Parathyroid adenoma (tissue), 2 donors: ENCODE measurements around the gene DPYD.

Experiments used
- H2AFZ ChIP-seq: fragments of 300-600 bp; sonication (generic); one replicate; pipeline ENCODE4 v1.7.0; 2017; ENCODE audit warnings: antibody characterized with exemption, mild to moderate bottlenecking
- H3K27ac ChIP-seq: fragments of 300-600 bp; sonication (generic); one replicate; pipeline ENCODE4 v1.7.0; 2017
- H3K27me3 ChIP-seq: fragments of 300-600 bp; sonication (generic); one replicate; pipeline ENCODE4 v1.7.0; 2017; ENCODE audit warnings: low read length; ENCODE audit not compliant: control insufficient read depth, insufficient read depth
- H3K36me3 ChIP-seq: fragments of 300-600 bp; sonication (generic); one replicate; pipeline ENCODE4 v1.7.0; 2017; ENCODE audit warnings: low read length; ENCODE audit not compliant: control insufficient read depth, insufficient read depth
- H3K4me1 ChIP-seq: fragments of 300-600 bp; sonication (generic); one replicate; pipeline ENCODE4 v1.7.0; 2017; ENCODE audit warnings: control low read depth
- H3K4me2 ChIP-seq: fragments of 300-600 bp; sonication (generic); one replicate; pipeline ENCODE4 v1.7.0; 2017; ENCODE audit warnings: low read length
- H3K4me3 ChIP-seq: fragments of 300-600 bp; sonication (generic); one replicate; pipeline ENCODE4 v1.7.0; 2017; ENCODE audit warnings: low read depth, low read length
- H3K79me2 ChIP-seq: fragments of 300-600 bp; sonication (generic); one replicate; pipeline ENCODE4 v1.7.0; 2017; ENCODE audit warnings: control low read depth
- H3K9ac ChIP-seq: fragments of 300-600 bp; sonication (generic); one replicate; pipeline ENCODE4 v1.7.0; 2017; ENCODE audit warnings: mild to moderate bottlenecking
- H3K9me3 ChIP-seq: fragments of 300-600 bp; sonication (generic); one replicate; pipeline ENCODE4 v1.7.0; 2017; ENCODE audit warnings: low read length; ENCODE audit not compliant: control insufficient read depth
- TF ChIP-seq, protein P1 (sequence below): fragments of 300-600 bp; sonication (generic); IDR thresholded peaks from one replicate; pipeline ENCODE4 v1.7.0; 2017; ENCODE audit warnings: antibody characterized with exemption, mild to moderate bottlenecking
- donor health status: primary hyperparathyroidism.

The DPYD gene

DNA sequence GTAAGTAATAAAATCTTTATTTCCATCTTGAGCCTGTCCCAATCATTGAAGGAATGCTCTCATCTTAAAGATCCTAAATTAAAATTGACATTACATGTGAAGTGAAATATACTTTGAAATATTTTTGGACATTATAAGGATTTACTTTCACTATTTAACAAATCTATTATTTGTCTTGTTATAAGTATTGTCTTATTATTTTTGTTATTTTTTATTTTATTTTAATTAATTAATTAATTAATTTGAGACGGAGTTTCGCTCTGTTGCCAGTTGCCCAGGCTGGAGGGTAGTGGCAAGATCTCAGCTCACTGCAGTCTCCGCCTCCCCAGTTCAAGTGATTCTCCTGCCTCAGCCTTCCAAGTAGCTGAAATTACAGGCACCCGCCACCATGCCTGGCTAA, 343.2 kb downstream of the DPYD start:
- H3K4me3 ChIP-seq, result no peak overlapping the region
- H3K79me2 ChIP-seq, result no peaks in the 10 kb centered on the region
- H3K4me1 ChIP-seq, result no peaks in the 10 kb centered on the region
- H3K27me3 ChIP-seq, result no peaks in the 10 kb centered on the region
- H3K9ac ChIP-seq, result no peak overlapping the region
- no peak overlapping the region for H3K4me2 ChIP-seq
- TF ChIP-seq, protein P1, sequence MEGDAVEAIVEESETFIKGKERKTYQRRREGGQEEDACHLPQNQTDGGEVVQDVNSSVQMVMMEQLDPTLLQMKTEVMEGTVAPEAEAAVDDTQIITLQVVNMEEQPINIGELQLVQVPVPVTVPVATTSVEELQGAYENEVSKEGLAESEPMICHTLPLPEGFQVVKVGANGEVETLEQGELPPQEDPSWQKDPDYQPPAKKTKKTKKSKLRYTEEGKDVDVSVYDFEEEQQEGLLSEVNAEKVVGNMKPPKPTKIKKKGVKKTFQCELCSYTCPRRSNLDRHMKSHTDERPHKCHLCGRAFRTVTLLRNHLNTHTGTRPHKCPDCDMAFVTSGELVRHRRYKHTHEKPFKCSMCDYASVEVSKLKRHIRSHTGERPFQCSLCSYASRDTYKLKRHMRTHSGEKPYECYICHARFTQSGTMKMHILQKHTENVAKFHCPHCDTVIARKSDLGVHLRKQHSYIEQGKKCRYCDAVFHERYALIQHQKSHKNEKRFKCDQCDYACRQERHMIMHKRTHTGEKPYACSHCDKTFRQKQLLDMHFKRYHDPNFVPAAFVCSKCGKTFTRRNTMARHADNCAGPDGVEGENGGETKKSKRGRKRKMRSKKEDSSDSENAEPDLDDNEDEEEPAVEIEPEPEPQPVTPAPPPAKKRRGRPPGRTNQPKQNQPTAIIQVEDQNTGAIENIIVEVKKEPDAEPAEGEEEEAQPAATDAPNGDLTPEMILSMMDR, result no peak
- no peaks in the 10 kb centered on the region for H3K9me3 ChIP-seq
- no peak overlapping the region for H3K27ac ChIP-seq
- no peak overlapping the region for H2AFZ ChIP-seq
- H3K36me3 ChIP-seq, result no peaks in the 10 kb centered on the region

DNA sequence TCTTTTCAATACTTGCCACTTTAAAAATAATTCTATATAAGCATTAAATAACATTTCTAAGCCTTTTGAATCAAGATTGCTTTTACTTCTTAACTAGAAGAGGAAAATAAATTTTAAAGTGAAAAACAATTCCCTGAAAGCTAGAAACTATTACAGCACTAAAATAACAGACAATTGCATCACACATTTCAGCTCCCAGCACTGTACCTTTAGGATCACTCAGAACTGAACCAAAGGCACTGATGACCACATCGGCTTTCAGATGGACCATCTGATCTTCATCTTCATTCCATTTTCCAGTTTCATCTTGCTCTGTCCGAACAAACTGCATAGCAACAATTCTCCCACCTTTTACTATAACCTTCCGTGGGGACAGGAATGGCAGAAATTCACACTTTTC, 347.3 kb downstream of the DPYD start:
- H3K9me3 ChIP-seq, result no peaks in the 10 kb centered on the region
- no peaks in the 10 kb centered on the region for H3K36me3 ChIP-seq
- no peak overlapping the region for H3K4me2 ChIP-seq
- H3K27me3 ChIP-seq, result no peaks in the 10 kb centered on the region
- H3K79me2 ChIP-seq, result no peaks in the 10 kb centered on the region
- TF ChIP-seq, protein P1, result no peak
- no peak overlapping the region for H3K27ac ChIP-seq
- H2AFZ ChIP-seq, result no peak overlapping the region
- H3K4me3 ChIP-seq, result no peak overlapping the region
- H3K4me1 ChIP-seq, result no peaks in the 10 kb centered on the region
- H3K9ac ChIP-seq, result no peak overlapping the region

DNA sequence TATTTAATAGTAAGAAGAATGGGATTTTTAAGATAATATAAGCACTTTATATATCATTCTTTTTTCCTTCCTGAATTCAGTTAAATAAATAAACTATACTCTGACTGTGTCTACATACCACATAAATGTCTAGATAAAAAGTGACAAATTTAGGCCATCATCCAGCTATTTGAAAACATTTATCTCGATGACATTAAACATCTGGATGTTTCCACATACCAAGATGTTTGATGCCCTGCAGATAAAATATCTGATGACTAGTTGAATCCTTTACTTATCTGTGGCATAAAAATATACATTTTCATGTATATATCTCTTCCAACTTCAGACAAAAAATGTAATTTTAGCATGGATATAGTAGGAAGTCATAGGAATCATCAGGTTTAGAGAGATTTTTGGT, 348.3 kb downstream of the DPYD start:
- H3K4me1 ChIP-seq, result no peaks in the 10 kb centered on the region
- no peak overlapping the region for H3K27ac ChIP-seq
- H2AFZ ChIP-seq, result no peak overlapping the region
- H3K27me3 ChIP-seq, result no peaks in the 10 kb centered on the region
- H3K36me3 ChIP-seq, result no peaks in the 10 kb centered on the region
- no peak overlapping the region for H3K9ac ChIP-seq
- no peaks in the 10 kb centered on the region for H3K9me3 ChIP-seq
- no peaks in the 10 kb centered on the region for H3K79me2 ChIP-seq
- no peak overlapping the region for H3K4me3 ChIP-seq
- no peak overlapping the region for H3K4me2 ChIP-seq
- TF ChIP-seq, protein P1, result no peak

DNA sequence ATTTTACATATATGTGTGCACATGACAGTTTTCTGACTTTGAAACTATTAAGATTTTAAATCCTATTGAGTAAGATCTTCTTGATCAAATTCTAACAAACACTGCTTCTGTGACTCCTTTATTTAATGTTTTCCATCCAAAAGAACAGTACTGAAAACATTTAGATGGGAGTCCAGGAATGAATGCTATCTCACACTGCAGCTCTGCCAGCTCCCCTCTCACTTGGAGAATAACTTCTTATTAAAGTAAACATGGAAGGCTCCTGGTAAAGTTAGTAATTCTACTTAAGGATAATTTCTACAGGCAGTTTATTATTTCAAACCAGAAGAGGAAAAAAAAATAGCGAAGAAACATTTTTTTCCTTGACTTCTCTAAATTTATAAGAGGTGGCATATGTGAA, 349.1 kb downstream of the DPYD start:
- Histone ChIP-seq H3K9me3 (no peaks in the 10 kb centered on the region), H3K4me1 (no peaks in the 10 kb centered on the region)
- TF ChIP-seq, protein P1, result no peak

DNA sequence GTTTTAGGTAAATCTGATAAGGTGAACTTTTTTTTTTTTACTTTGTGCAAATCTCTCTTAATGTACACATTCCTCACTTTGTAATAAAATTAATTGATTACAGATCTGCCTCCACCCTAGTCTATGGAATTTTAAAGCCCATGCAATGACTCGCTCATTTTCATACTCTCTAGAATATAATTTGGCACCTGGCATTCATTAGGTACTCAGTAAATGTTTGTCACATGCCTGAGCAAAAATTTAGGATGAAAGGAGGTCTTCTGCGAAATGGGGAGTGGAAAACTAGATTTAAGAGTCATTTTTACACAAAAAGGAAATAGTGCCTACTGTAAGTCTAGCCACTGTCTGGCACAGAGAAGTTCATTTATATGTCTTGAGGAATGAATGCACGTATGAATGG, 350.1 kb downstream of the DPYD start:
- H3K4me2 ChIP-seq, result no peak overlapping the region
- H3K9me3 ChIP-seq, result no peaks in the 10 kb centered on the region
- H3K27ac ChIP-seq, result no peak overlapping the region
- H3K36me3 ChIP-seq, result no peaks in the 10 kb centered on the region
- H3K27me3 ChIP-seq, result no peaks in the 10 kb centered on the region
- no peak overlapping the region for H3K9ac ChIP-seq
- H3K4me3 ChIP-seq, result no peak overlapping the region
- H3K79me2 ChIP-seq, result no peaks in the 10 kb centered on the region
- H3K4me1 ChIP-seq, result no peaks in the 10 kb centered on the region
- H2AFZ ChIP-seq, result no peak overlapping the region
- TF ChIP-seq, protein P1, result no peak

More for the DNA sequence above, 349.1 kb downstream of the DPYD start:
- no peaks in the 10 kb centered on the region for H3K79me2 ChIP-seq
- no peak overlapping the region for H3K9ac ChIP-seq
- H2AFZ ChIP-seq, result no peak overlapping the region
- no peak overlapping the region for H3K27ac ChIP-seq
- H3K4me3 ChIP-seq, result no peak overlapping the region
- no peak overlapping the region for H3K4me2 ChIP-seq
- no peaks in the 10 kb centered on the region for H3K27me3 ChIP-seq
- H3K36me3 ChIP-seq, result no peaks in the 10 kb centered on the region
